A549 (cell line): ENCODE data around the gene EIF4B. TPM values are rescaled to one million over a fixed set of nuclear protein-coding genes. Genes with fewer than 3 reads are reported as not detected.

ENCODE experiments used
- ATAC-seq, 2 experiments: fragments of 200-7000 bp in 1 of 2; fragments of >200 bp in 1 of 2; cut with Nextera tagmentation in 1 of 2; cut with Tn5 transposase in 1 of 2; 3 replicates each; pipeline versions ENCODE4 v1.8.0 to v1.9.1; 2018 to 2020; ENCODE audit warnings: mild to moderate bottlenecking in 1 of 2, moderate library complexity in 1 of 2
- CTCF ChIA-PET: fragments of 300-600 bp; sonication (Branson Sonifier 250); formaldehyde crosslinking; extraction: SDS; loops from one replicate; lab custom pipeline; 2021; ENCODE audit warnings: antibody characterized with exemption, inconsistent platforms; lab: Yijun Ruan, JAX
- POLR2A ChIA-PET: fragments of 350-600 bp; formaldehyde crosslinking; extraction: SDS; loops from one replicate; lab custom pipeline; 2021; ENCODE audit warnings: antibody characterized with exemption, inconsistent platforms; lab: Yijun Ruan, JAX
- DNase-seq, 2 experiments: peaks; one replicate each; pipeline versions ENCODE4 v3.0.0 to v3.0.0-alpha.2; 2011 to 2016; ENCODE audit warnings: low read depth in 1 of 2, low spot score in 1 of 2
- FAIRE-seq: peaks from 2 replicates; lab custom pipeline; 2011; peaks lifted over from hg19 to GRCh38; lab: Jason Lieb, UNC
- H3K27ac ChIP-seq, 2 experiments: fragments of >200 bp; sonication (Bioruptor Twin); formaldehyde crosslinking; 3 replicates each; pipeline ENCODE4 v1.5.1; 2016 to 2017
- H3K4me1 ChIP-seq: fragments of >200 bp; sonication (Bioruptor Twin); formaldehyde crosslinking; 3 replicates; pipeline ENCODE4 v1.6.1; 2016
- H3K4me2 ChIP-seq: fragments of >200 bp; sonication (Bioruptor Twin); formaldehyde crosslinking; 3 replicates; pipeline ENCODE4 v1.6.1; 2016
- H3K4me3 ChIP-seq: fragments of >200 bp; sonication (Bioruptor Twin); formaldehyde crosslinking; 3 replicates; pipeline ENCODE4 v1.5.1; 2016
- H3K9me3 ChIP-seq: fragments of >200 bp; sonication (Bioruptor Twin); formaldehyde crosslinking; 3 replicates; pipeline ENCODE4 v1.6.1; 2016
- CBX2 ChIP-seq: fragments of 200-600 bp; sonication (generic); IDR thresholded peaks from 2 replicates; pipeline ENCODE4 v1.6.1; 2016; ENCODE audit warnings: low read depth, mild to moderate bottlenecking, borderline replicate concordance
- CBX8 ChIP-seq: fragments of 200-600 bp; sonication (generic); IDR thresholded peaks from 2 replicates; pipeline ENCODE4 v1.6.1; 2016
- CHD2 ChIP-seq: fragments of 150-350 bp; IDR thresholded peaks from 2 replicates; pipeline ENCODE4 v1.6.1; 2014; ENCODE audit warnings: low read length; ENCODE audit not compliant: partially characterized antibody
- CHD4 ChIP-seq: fragments of 200-600 bp; sonication (generic); IDR thresholded peaks from 2 replicates; pipeline ENCODE4 v1.6.1; 2016; ENCODE audit warnings: antibody characterized with exemption, mild to moderate bottlenecking, borderline replicate concordance
- EHMT2 ChIP-seq: fragments of 200-600 bp; sonication (generic); IDR thresholded peaks from 2 replicates; pipeline ENCODE4 v1.6.1; 2016; ENCODE audit warnings: antibody characterized with exemption, low read depth, mild to moderate bottlenecking, moderate library complexity
- FOSB ChIP-seq: fragments of 250-450 bp; sonication (Bioruptor Pico); IDR thresholded peaks from 2 replicates; pipeline ENCODE4 v1.5.0; 2020; ENCODE audit warnings: mild to moderate bottlenecking, moderate library complexity
- FOSL2 ChIP-seq, 2 experiments: fragments of 450-650 bp in 1 of 2; fragments of >200 bp in 1 of 2; sonication (Bioruptor Twin) in 1 of 2; formaldehyde crosslinking; IDR thresholded peaks; 2 replicates each; pipeline versions ENCODE4 v1.5.0 to v1.6.1; 2016 to 2020; ENCODE audit warnings: mild to moderate bottlenecking in 1 of 2, moderate library complexity in 1 of 2
- FOXS1 ChIP-seq: fragments of 250-450 bp; sonication (Bioruptor Pico); IDR thresholded peaks from 2 replicates; pipeline ENCODE4 v1.5.0; 2020; ENCODE audit warnings: mild to moderate bottlenecking, moderate library complexity
- HEYL ChIP-seq: fragments of 250-450 bp; sonication (Bioruptor Pico); IDR thresholded peaks from 2 replicates; pipeline ENCODE4 v1.8.0; 2021; ENCODE audit warnings: mild to moderate bottlenecking, moderate library complexity
- HMGXB4 ChIP-seq: fragments of 250-450 bp; sonication (Bioruptor Pico); IDR thresholded peaks from 2 replicates; pipeline ENCODE4 v1.5.0; 2021; ENCODE audit warnings: mild to moderate bottlenecking, moderate library complexity, borderline replicate concordance
- JUNB ChIP-seq: fragments of >200 bp; sonication (Bioruptor Twin); formaldehyde crosslinking; IDR thresholded peaks from 2 replicates; pipeline ENCODE4 v1.6.1; 2016
- MAZ ChIP-seq: fragments of 150-350 bp; IDR thresholded peaks from 2 replicates; pipeline ENCODE4 v1.6.1; 2014; ENCODE audit warnings: antibody characterized with exemption, low read depth, low read length, borderline replicate concordance
- PBX3 ChIP-seq: IDR thresholded peaks from 2 replicates; pipeline ENCODE4 v1.6.1; 2012
- RAD21 ChIP-seq, 2 experiments: fragments of >200 bp in 1 of 2; sonication (Bioruptor Twin) in 1 of 2; formaldehyde crosslinking in 1 of 2; IDR thresholded peaks in 1 of 2; conservative IDR thresholded peaks in 1 of 2; 2 replicates in 1 of 2; 3 replicates in 1 of 2; pipeline ENCODE4 v1.6.1; 2012 to 2018; ENCODE audit warnings: inconsistent platforms in 1 of 2
- RNF2 ChIP-seq: fragments of 200-600 bp; sonication (generic); IDR thresholded peaks from 2 replicates; pipeline ENCODE4 v1.6.1; 2016; ENCODE audit warnings: low read depth, mild to moderate bottlenecking, antibody characterized with exemption, moderate library complexity, borderline replicate concordance
- SMC3 ChIP-seq: fragments of >200 bp; sonication (Bioruptor Twin); formaldehyde crosslinking; IDR thresholded peaks from 3 replicates; pipeline ENCODE4 v1.6.1; 2018; ENCODE audit warnings: inconsistent platforms
- TP53 ChIP-seq: fragments of 250-450 bp; sonication (Bioruptor Pico); IDR thresholded peaks from 2 replicates; pipeline ENCODE4 v1.5.0; 2021; ENCODE audit warnings: mild to moderate bottlenecking, moderate library complexity
- USF2 ChIP-seq: fragments of 450-650 bp; IDR thresholded peaks from 2 replicates; pipeline ENCODE4 v1.6.1; 2014; ENCODE audit warnings: antibody characterized with exemption
- ZC3H11A ChIP-seq: fragments of 450-650 bp; IDR thresholded peaks from 2 replicates; pipeline ENCODE4 v1.6.1; 2014; ENCODE audit warnings: antibody characterized with exemption, mild to moderate bottlenecking
- ZSCAN20 ChIP-seq: fragments of 250-450 bp; sonication (Bioruptor Pico); IDR thresholded peaks from 2 replicates; pipeline ENCODE4 v1.8.0; 2022; ENCODE audit warnings: mild to moderate bottlenecking, moderate library complexity
- WGBS: methylation state at CpG from one replicate; pipeline ENCODE4 v1.1.6; 2017; ENCODE audit errors: missing lambda C conversion rate; 5-methylcytosine and 5-hydroxymethylcytosine counted together
- polyA plus RNA-seq, 4 experiments: library from polyadenylated mRNA; depleted of rRNA in 3 of 4; stranded (reverse); fragments of >200 nt; fragmentation: RNase III in 1 of 4; extraction: RNeasy Plus Mini Kit Qiagen cat#74134 plus additional on column Dnase treatment in 1 of 4; gene quantifications; 2 replicates in 3 of 4; 3 replicates in 1 of 4; pipeline ENCODE4 v1.2.3, GENCODE V29; 2011 to 2017
- TF ChIP-seq, protein P1 (sequence below): fragments of >200 bp; sonication (Bioruptor Twin); formaldehyde crosslinking; IDR thresholded peaks from 3 replicates; pipeline ENCODE4 v1.6.1; 2016
- TF ChIP-seq, protein P2 (sequence below): fragments of 150-350 bp; IDR thresholded peaks from 2 replicates; pipeline ENCODE4 v1.6.1; 2014; ENCODE audit warnings: low read depth, mild to moderate bottlenecking, low read length

The EIF4B gene
- polyA plus RNA-seq, 2 of the 4 experiments (the other 2 are of a cell fraction), result 377 to 650 TPM

- WGBS, result 91% methylated on average over 13 of the region's 13 CpGs
- TF ChIP-seq ZC3H11A, result no peak
- no peak for TF ChIP-seq MAZ
- no peak for TF ChIP-seq CHD4
- TF ChIP-seq HMGXB4 (CRISPR knock-in tag), result no peak
- TF ChIP-seq FOXS1 (CRISPR knock-in tag), result no peak
- TF ChIP-seq TP53 (CRISPR knock-in tag), result no peak
- no peak for TF ChIP-seq RNF2
- TF ChIP-seq ZSCAN20 (CRISPR knock-in tag), result no peak
- TF ChIP-seq FOSB (CRISPR knock-in tag), result no peak
- no peak for TF ChIP-seq CBX8
- TF ChIP-seq RAD21 (conservative IDR thresholded peaks at IDR 0.05 in 1 of 2, IDR thresholded peaks at IDR 0.05 in 1 of 2), result no peak
- TF ChIP-seq FOSL2 (IDR thresholded peaks at IDR 0.05), result no peak
- TF ChIP-seq FOSL2 (CRISPR knock-in tag; IDR thresholded peaks at IDR 0.05), result no peak
- no peak for TF ChIP-seq PBX3
- no peak for TF ChIP-seq SMC3
- Histone ChIP-seq H3K9me3 (no peaks in the 10 kb centered on the region), H3K4me1 (peaks cover 41% of the 10 kb centered on the region), H3K4me3 (no peak overlapping the region), H3K27ac (no peak overlapping the region), H3K4me2 (no peak overlapping the region)
- ChIA-PET POLR2A (interaction anchor here (0.9 to 1.4 kb wide), 2 partner anchors 8 to 11 kb away, joined by 3 to 4 read pairs; no protein-coding TSS in a partner anchor), CTCF (interaction anchor here (0.8 to 45.5 kb wide), 6 partner anchors 4 to 229 kb away, joined by 3 to 1424 read pairs (median 156); partner anchors contain the start of genes IGFBP6, SOAT2, SPRYD3 and TNS2)
- FAIRE-seq (no peak), ATAC-seq (no peak), DNase-seq (no peak)
Measured at GRCh38 chr12:53057816-53058500, 51.7 kb downstream of the EIF4B start.

DNA sequence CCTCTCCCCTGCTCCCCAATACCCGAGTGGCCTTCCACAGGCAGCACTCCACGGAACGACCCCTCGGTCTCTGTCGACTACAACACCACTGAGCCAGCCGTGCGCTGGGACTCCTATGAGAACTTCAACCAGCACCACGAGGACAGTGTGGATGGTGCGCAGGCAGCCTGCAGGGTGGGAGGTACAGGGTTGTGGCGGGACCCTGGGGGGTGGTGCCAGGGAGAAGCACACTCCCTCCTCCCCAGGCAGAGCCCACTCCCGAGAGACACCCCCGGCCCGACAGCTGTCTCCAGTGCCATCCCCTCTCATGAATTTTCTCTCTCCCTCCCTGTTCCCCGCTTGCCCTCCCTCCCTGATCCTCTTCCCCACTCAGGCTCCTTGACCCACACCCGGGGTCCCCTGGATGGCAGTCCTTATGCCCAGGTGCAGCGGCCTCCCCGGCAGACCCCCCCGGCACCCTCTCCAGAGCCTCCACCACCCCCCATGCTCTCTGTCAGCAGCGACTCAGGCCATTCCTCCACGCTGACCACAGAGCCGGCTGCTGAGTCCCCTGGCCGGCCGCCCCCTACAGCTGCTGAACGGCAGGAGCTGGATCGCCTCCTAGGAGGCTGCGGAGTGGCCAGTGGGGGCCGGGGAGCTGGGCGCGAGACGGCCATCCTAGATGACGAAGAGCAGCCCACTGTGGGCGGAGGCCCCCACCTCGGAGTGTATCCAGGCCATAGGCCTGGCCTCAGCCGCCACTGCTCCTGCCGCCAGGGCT, 52.6 kb downstream of the EIF4B start:
- no peak overlapping the region for H3K4me2 ChIP-seq
- ATAC-seq (no peak), FAIRE-seq (no peak), DNase-seq (no peak)
- peaks cover 38% of the 10 kb centered on the region for H3K4me1 ChIP-seq
- no peaks in the 10 kb centered on the region for H3K9me3 ChIP-seq
- no peak overlapping the region for H3K27ac ChIP-seq
- no peak overlapping the region for H3K4me3 ChIP-seq
- ChIA-PET CTCF (interaction anchor here (1.6 to 45.5 kb wide), 4 partner anchors 3 to 139 kb away, joined by 5 to 1424 read pairs (median 308); partner anchors contain the start of genes IGFBP6, SOAT2, SPRYD3 and TNS2), POLR2A (no interaction called here)
- WGBS, result 86% methylated on average over 17 of the region's 35 CpGs
- no peak for TF ChIP-seq ZSCAN20 (CRISPR knock-in tag)
- TF ChIP-seq CBX8, result no peak
- TF ChIP-seq EHMT2, result no peak
- TF ChIP-seq CBX2, result no peak
- TF ChIP-seq HEYL (CRISPR knock-in tag), result no peak
- TF ChIP-seq JUNB, result no peak
- no peak for TF ChIP-seq HMGXB4 (CRISPR knock-in tag)
- TF ChIP-seq FOXS1 (CRISPR knock-in tag), result no peak
- TF ChIP-seq USF2, result no peak
- no peak for TF ChIP-seq MAZ
- TF ChIP-seq FOSB (CRISPR knock-in tag), result no peak
- TF ChIP-seq, protein P1, sequence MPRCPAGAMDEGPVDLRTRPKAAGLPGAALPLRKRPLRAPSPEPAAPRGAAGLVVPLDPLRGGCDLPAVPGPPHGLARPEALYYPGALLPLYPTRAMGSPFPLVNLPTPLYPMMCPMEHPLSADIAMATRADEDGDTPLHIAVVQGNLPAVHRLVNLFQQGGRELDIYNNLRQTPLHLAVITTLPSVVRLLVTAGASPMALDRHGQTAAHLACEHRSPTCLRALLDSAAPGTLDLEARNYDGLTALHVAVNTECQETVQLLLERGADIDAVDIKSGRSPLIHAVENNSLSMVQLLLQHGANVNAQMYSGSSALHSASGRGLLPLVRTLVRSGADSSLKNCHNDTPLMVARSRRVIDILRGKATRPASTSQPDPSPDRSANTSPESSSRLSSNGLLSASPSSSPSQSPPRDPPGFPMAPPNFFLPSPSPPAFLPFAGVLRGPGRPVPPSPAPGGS, result no peak
- no peak for TF ChIP-seq CHD2
- TF ChIP-seq, protein P2, sequence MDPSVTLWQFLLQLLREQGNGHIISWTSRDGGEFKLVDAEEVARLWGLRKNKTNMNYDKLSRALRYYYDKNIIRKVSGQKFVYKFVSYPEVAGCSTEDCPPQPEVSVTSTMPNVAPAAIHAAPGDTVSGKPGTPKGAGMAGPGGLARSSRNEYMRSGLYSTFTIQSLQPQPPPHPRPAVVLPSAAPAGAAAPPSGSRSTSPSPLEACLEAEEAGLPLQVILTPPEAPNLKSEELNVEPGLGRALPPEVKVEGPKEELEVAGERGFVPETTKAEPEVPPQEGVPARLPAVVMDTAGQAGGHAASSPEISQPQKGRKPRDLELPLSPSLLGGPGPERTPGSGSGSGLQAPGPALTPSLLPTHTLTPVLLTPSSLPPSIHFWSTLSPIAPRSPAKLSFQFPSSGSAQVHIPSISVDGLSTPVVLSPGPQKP, result no peak
